SU-DHL-6 (cell line): ENCODE measurements around the gene PPP1R12B.

ENCODE experiments used
- EZH2phosphoT487 ChIP-seq: fragments of 200-600 bp; sonication (generic), shearing (Covaris generic); conservative IDR thresholded peaks from 2 replicates; pipeline ENCODE4 v1.6.1; 2018; ENCODE audit warnings: mild to moderate bottlenecking, antibody characterized with exemption, low read length, moderate library complexity, mixed read lengths
- TF ChIP-seq, protein P1 (sequence below): fragments of 200-600 bp; sonication (generic); IDR thresholded peaks from one replicate; pipeline ENCODE4 v1.5.1; 2017; ENCODE audit warnings: antibody characterized with exemption, mild to moderate bottlenecking, low read length, moderate library complexity; ENCODE audit not compliant: insufficient read depth, poor library complexity, severe bottlenecking

DNA sequence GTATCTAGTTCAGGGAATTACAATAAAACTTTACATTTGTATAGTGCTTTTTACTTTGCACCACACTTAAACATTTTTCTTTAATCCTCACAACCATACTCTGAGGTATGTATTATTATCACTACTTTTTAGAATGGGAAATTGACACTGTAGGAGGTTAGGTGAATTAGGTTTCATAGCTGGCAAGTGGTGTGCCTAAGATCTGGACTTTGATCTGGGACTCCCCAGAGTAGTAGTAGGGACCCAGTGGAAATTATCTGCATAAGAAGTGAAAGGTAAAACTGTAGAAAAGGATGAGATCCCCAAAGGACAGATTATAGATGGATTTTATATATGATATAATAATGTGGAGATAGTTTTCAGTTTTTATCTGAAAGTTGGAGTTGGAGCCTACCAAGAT is 85.6 kb downstream of the PPP1R12B start:
- TF ChIP-seq, protein P1, sequence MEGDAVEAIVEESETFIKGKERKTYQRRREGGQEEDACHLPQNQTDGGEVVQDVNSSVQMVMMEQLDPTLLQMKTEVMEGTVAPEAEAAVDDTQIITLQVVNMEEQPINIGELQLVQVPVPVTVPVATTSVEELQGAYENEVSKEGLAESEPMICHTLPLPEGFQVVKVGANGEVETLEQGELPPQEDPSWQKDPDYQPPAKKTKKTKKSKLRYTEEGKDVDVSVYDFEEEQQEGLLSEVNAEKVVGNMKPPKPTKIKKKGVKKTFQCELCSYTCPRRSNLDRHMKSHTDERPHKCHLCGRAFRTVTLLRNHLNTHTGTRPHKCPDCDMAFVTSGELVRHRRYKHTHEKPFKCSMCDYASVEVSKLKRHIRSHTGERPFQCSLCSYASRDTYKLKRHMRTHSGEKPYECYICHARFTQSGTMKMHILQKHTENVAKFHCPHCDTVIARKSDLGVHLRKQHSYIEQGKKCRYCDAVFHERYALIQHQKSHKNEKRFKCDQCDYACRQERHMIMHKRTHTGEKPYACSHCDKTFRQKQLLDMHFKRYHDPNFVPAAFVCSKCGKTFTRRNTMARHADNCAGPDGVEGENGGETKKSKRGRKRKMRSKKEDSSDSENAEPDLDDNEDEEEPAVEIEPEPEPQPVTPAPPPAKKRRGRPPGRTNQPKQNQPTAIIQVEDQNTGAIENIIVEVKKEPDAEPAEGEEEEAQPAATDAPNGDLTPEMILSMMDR: no peak
- TF ChIP-seq EZH2phosphoT487: no peak
